Trophoblast cell (in vitro differentiated cells and primary cell): ENCODE measurements around the gene NRP2.

Source experiments
- DNase-seq, 2 donors: peaks; one replicate each; pipeline ENCODE4 v3.0.0-alpha.2; 2016
- H2AFZ ChIP-seq: 2 replicates; pipeline ENCODE4 v1.6.1; 2013; ENCODE audit warnings: low read length, moderate library complexity, mild to moderate bottlenecking; ENCODE audit not compliant: insufficient read depth, poor library complexity
- H2AK5ac ChIP-seq: 2 replicates; pipeline ENCODE4 v1.6.1; 2013; ENCODE audit warnings: mild to moderate bottlenecking, low read length
- H2BK120ac ChIP-seq: 2 replicates; pipeline ENCODE4 v1.6.1; 2013; ENCODE audit warnings: low read length, mild to moderate bottlenecking, moderate library complexity; ENCODE audit not compliant: insufficient read depth, poor library complexity
- H2BK12ac ChIP-seq: 2 replicates; pipeline ENCODE4 v1.6.1; 2013; ENCODE audit warnings: mild to moderate bottlenecking, low read length, moderate library complexity
- H2BK5ac ChIP-seq: 2 replicates; pipeline ENCODE4 v1.6.1; 2013; ENCODE audit warnings: low read length, low read depth, moderate library complexity, mild to moderate bottlenecking; ENCODE audit not compliant: poor library complexity
- H3K14ac ChIP-seq: 2 replicates; pipeline ENCODE4 v1.6.1; 2013; ENCODE audit warnings: mild to moderate bottlenecking, low read length
- H3K18ac ChIP-seq: 2 replicates; pipeline ENCODE4 v1.6.1; 2013; ENCODE audit warnings: mild to moderate bottlenecking, low read length
- H3K23ac ChIP-seq: 2 replicates; pipeline ENCODE4 v1.6.1; 2013; ENCODE audit warnings: low read length
- H3K27ac ChIP-seq: 2 replicates; pipeline ENCODE4 v1.5.1; 2013; ENCODE audit warnings: low read depth, mild to moderate bottlenecking, inconsistent platforms, low read length, moderate library complexity
- H3K27me3 ChIP-seq: 2 replicates; pipeline ENCODE4 v1.6.1; 2013; ENCODE audit warnings: inconsistent platforms, mild to moderate bottlenecking, low read length, moderate library complexity; ENCODE audit not compliant: insufficient read depth
- H3K36me3 ChIP-seq, 2 experiments: 1 replicate in 1 of 2; 2 replicates in 1 of 2; pipeline ENCODE4 v1.6.1; 2013; ENCODE audit warnings: low read length in 2 of 2, mild to moderate bottlenecking in 2 of 2, moderate library complexity in 1 of 2; ENCODE audit not compliant: insufficient read depth in 2 of 2, control insufficient read depth in 1 of 2
- H3K4ac ChIP-seq: 2 replicates; pipeline ENCODE4 v1.6.1; 2013; ENCODE audit warnings: low read depth, mild to moderate bottlenecking, low read length, moderate library complexity
- H3K4me1 ChIP-seq, 2 experiments: 1 replicate in 1 of 2; 2 replicates in 1 of 2; pipeline ENCODE4 v1.6.1; 2013; ENCODE audit warnings: low read length in 2 of 2, mild to moderate bottlenecking in 2 of 2, moderate library complexity in 1 of 2; ENCODE audit not compliant: insufficient read depth in 2 of 2, control insufficient read depth in 1 of 2
- H3K4me2 ChIP-seq: 2 replicates; pipeline ENCODE4 v1.6.1; 2013; ENCODE audit warnings: inconsistent platforms, mild to moderate bottlenecking, low read length, moderate library complexity
- H3K4me3 ChIP-seq: 2 replicates; pipeline ENCODE4 v1.5.1; 2013; ENCODE audit warnings: mild to moderate bottlenecking, low read depth, low read length, inconsistent platforms
- H3K79me1 ChIP-seq: one replicate; pipeline ENCODE4 v1.6.1; 2013; ENCODE audit warnings: low read length
- H3K79me2 ChIP-seq: 2 replicates; pipeline ENCODE4 v1.6.1; 2013; ENCODE audit warnings: low read length, mild to moderate bottlenecking; ENCODE audit not compliant: control insufficient read depth, insufficient read depth, poor library complexity
- H3K9ac ChIP-seq: 2 replicates; pipeline ENCODE4 v1.6.1; 2013; ENCODE audit warnings: mild to moderate bottlenecking, low read length
- H3K9me3 ChIP-seq: 2 replicates; pipeline ENCODE4 v1.6.1; 2013; ENCODE audit warnings: low read depth, mild to moderate bottlenecking, control low read depth, inconsistent platforms, low read length; ENCODE audit not compliant: insufficient read depth
- H4K12ac ChIP-seq: 2 replicates; pipeline ENCODE4 v1.6.1; 2013; ENCODE audit warnings: low read depth, mild to moderate bottlenecking, low read length, moderate library complexity
- H4K8ac ChIP-seq: 2 replicates; pipeline ENCODE4 v1.6.1; 2013; ENCODE audit warnings: low read depth, mild to moderate bottlenecking, low read length, moderate library complexity
- H4K91ac ChIP-seq: one replicate; pipeline ENCODE4 v1.6.1; 2013; ENCODE audit warnings: low read depth, mild to moderate bottlenecking, low read length, moderate library complexity
- WGBS: extraction: QIAGEN DNeasy Blood & Tissue Kit; methylation state at CpG from one replicate; pipeline ENCODE4 v1.1.7; 2013; ENCODE audit warnings: missing lambda C conversion rate; ENCODE audit not compliant: insufficient read length, insufficient coverage; ENCODE audit errors: extremely low coverage; 5-methylcytosine and 5-hydroxymethylcytosine counted together

NRP2 gene

DNA sequence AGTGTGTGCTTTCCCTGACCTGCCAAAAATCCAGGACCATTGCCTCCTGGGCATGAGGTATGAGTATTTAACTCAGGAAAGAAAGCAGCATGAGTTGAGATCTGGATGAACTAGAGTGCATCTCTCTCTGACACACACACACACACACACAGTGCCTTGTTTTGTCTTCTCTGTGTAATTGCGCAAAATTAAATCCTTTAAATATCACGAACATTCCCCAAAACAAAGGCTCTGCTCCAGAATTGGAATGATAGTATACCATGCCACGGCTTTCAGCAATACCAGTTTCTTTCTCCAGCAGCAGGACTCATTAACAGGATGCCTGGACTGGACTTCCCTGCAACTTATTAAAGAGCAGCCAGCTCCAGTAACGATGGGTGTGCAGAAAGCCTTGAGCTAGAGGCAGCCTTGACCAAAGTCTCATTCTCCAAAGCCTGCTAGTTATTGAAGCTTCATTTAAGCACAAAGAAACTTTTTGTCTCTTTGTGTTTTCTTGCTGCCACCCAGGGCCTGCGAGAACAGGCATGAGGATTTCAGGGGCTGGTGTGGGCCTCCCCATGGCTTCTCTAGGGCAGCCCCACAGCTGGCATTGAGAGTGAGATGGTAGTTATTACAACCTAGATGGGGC lies 101.7 kb downstream of the NRP2 start:
- H3K14ac ChIP-seq: no peak overlapping the region
- DNase-seq: no peak
- no peak overlapping the region for H3K4me3 ChIP-seq
- no peak overlapping the region for H3K18ac ChIP-seq
- no peak overlapping the region for H3K23ac ChIP-seq
- H3K9ac ChIP-seq: no peak overlapping the region
- H3K27me3 ChIP-seq: no peaks in the 10 kb centered on the region
- no peak overlapping the region for H3K4me2 ChIP-seq
- no peak overlapping the region for H4K12ac ChIP-seq
- no peaks in the 10 kb centered on the region for H3K79me1 ChIP-seq
- H3K4ac ChIP-seq: no peak overlapping the region
- no peak overlapping the region for H2AFZ ChIP-seq
- WGBS: no CpG with 5 or more reads among the region's 5 CpGs
- H3K27ac ChIP-seq: no peak overlapping the region
- no peak overlapping the region for H2BK120ac ChIP-seq
- H2BK5ac ChIP-seq: no peak overlapping the region
- H3K36me3 ChIP-seq: no peaks in the 10 kb centered on the region
- no peak overlapping the region for H2BK12ac ChIP-seq
- H3K4me1 ChIP-seq: no peaks in the 10 kb centered on the region
- H3K79me2 ChIP-seq: no peaks in the 10 kb centered on the region
- no peak overlapping the region for H4K8ac ChIP-seq
- no peak overlapping the region for H2AK5ac ChIP-seq
- no peaks in the 10 kb centered on the region for H3K9me3 ChIP-seq
- H4K91ac ChIP-seq: no peak overlapping the region

DNA sequence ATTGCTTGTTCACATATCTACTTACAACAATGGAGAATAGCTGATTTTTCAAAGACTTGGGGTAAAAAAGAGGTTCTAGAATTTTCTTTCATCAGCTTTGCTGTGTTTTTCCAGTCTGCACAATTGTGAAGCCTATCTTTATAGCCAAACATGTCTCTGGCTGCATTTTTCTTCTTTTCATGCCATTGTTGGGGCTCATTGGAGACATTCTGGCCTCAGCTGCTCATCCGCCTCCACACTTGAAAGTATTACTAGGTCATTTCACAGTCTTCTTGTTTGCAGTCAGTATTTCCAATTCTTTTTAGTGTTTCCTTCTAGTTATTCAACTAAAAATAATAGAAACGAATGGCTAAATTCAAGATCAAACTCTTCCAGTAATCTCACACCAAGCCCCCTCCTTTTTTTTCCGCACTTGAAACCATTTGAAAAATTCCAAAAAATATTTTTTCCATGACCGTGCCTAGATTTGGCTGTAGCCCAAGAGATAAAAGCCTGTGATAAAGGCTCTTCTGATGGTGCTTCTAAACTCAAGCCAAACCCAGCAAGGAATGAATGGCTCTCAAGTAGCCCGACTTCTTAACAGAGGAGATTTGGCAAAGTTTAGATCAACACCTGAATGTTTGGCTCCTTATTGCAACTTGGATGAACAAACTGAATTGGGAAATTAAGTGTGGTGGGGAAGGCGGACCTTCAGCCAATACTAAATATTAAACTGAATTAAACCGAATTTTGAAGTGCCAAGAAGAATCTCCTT lies 103.4 kb downstream of the NRP2 start:
- H3K9me3 ChIP-seq: no peaks in the 10 kb centered on the region

DNA sequence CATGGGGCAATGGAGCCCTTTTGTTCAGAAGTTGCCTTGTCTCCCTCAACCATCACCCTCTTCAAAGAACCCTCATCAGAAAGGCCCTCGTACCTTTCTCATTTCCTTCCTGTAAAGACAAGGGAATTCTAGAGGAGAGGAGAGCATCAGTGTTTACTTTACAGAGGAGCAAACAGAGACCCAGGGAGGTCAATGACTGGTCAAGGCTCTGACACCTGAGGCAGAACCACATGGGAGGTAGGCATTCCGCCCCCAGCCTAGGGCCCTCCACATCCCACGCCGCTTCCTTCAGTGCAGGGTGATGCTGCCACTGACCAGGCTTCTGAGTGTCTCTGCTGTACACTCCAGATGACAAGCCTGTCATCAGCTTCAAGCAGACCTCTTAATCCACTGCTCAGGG lies 104.7 kb downstream of the NRP2 start:
- no peak for DNase-seq
- no peak overlapping the region for H3K9ac ChIP-seq

More for the DNA sequence above, 103.4 kb downstream of the NRP2 start:
- Histone ChIP-seq H3K36me3 (no peaks in the 10 kb centered on the region), H3K9ac (no peak overlapping the region), H4K8ac (no peak overlapping the region), H3K4me1 (no peaks in the 10 kb centered on the region), H3K14ac (no peak overlapping the region), H2BK5ac (no peak overlapping the region), H3K27ac (no peak overlapping the region), H3K4me3 (no peak overlapping the region), H3K4ac (no peak overlapping the region), H3K4me2 (no peak overlapping the region), H2AFZ (no peak overlapping the region), H3K79me1 (no peaks in the 10 kb centered on the region), H3K23ac (no peak overlapping the region), H2BK12ac (no peak overlapping the region), H4K12ac (no peak overlapping the region), H4K91ac (no peak overlapping the region), H2BK120ac (no peak overlapping the region), H3K79me2 (no peaks in the 10 kb centered on the region), H3K27me3 (no peaks in the 10 kb centered on the region), H2AK5ac (no peak overlapping the region), H3K18ac (no peak overlapping the region)
- DNase-seq: peak in 1 of 2 donors; percentile 35
- WGBS: no CpG with 5 or more reads among the region's 7 CpGs

DNA sequence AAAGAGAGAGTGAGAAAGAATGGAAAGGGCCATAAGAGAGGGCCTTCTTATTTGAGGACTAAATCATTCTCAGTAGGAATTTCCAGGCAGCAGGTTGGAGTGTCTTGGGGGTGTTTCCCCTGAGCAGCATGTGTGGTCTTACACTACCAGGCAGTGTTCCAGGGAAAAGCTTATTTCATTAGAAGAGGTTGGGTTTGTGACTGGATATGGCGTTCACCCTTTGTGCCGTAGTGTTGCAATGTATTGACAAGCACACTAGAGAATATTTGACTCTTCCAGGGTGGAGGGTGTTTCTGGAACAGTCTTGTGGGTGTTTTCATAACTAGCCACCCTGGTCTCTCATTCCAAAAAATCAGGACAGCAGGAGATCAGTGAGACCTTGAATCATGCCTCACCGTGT lies 105.5 kb downstream of the NRP2 start:
- Histone ChIP-seq H3K9me3 (no peaks in the 10 kb centered on the region), H2AFZ (no peak overlapping the region), H3K79me1 (no peaks in the 10 kb centered on the region), H3K18ac (no peak overlapping the region), H3K23ac (no peak overlapping the region), H3K4me1 (no peaks in the 10 kb centered on the region), H2BK5ac (no peak overlapping the region), H3K4me2 (no peak overlapping the region), H4K8ac (no peak overlapping the region), H3K36me3 (no peaks in the 10 kb centered on the region), H2AK5ac (no peak overlapping the region), H3K4me3 (no peak overlapping the region), H3K9ac (no peak overlapping the region), H3K27ac (no peak overlapping the region), H4K91ac (no peak overlapping the region), H3K4ac (no peak overlapping the region), H2BK120ac (no peak overlapping the region), H3K79me2 (no peaks in the 10 kb centered on the region), H3K14ac (no peak overlapping the region), H4K12ac (no peak overlapping the region), H2BK12ac (no peak overlapping the region), H3K27me3 (no peaks in the 10 kb centered on the region)
- DNase-seq: no peak
- WGBS: no CpG with 5 or more reads among the region's 3 CpGs

More for the DNA sequence above, 104.7 kb downstream of the NRP2 start:
- Histone ChIP-seq H2BK120ac (no peak overlapping the region), H3K36me3 (no peaks in the 10 kb centered on the region), H3K18ac (no peak overlapping the region), H4K91ac (no peak overlapping the region), H2AFZ (no peak overlapping the region), H3K4me2 (no peak overlapping the region), H3K4ac (no peak overlapping the region), H3K4me1 (no peaks in the 10 kb centered on the region), H3K79me1 (no peaks in the 10 kb centered on the region), H2BK5ac (no peak overlapping the region), H3K9me3 (no peaks in the 10 kb centered on the region), H3K4me3 (no peak overlapping the region), H4K12ac (no peak overlapping the region), H2AK5ac (no peak overlapping the region), H3K79me2 (no peaks in the 10 kb centered on the region), H4K8ac (no peak overlapping the region), H3K14ac (no peak overlapping the region), H3K23ac (no peak overlapping the region), H3K27me3 (no peaks in the 10 kb centered on the region), H3K27ac (no peak overlapping the region), H2BK12ac (no peak overlapping the region)
- no CpG with 5 or more reads among the region's 4 CpGs for WGBS
